CD8-positive, alpha-beta memory T cell (primary cell): Measurements from ENCODE around the gene MSTO1. TPM values are rescaled to one million over a fixed set of nuclear protein-coding genes. Genes with fewer than 3 reads are reported as not detected.
"Not testable (repeated sequence)": the region's sequence is repeated elsewhere in the genome, so short reads cannot be mapped to it uniquely, and the experiment has no call there.

Experiments used
- CTCF ChIA-PET: fragments of 350-600 bp; sonication (Branson Sonifier 250); formaldehyde crosslinking; loops from one replicate; lab custom pipeline; 2021; ENCODE audit warnings: antibody characterized with exemption; lab: Charles Lee
- POLR2A ChIA-PET: fragments of 350-600 bp; sonication (Branson Sonifier 250); formaldehyde crosslinking; loops from one replicate; lab custom pipeline; 2021; ENCODE audit warnings: antibody characterized with exemption; lab: Charles Lee
- DNase-seq, 5 donors: peaks; one replicate each; pipeline versions ENCODE4 v3.0.0 to v3.0.0-alpha.2; 2020 to 2022; ENCODE audit warnings: mixed read lengths in 1 of 5
- H3K27ac ChIP-seq: one replicate; pipeline ENCODE4 v1.7.0; 2013; ENCODE audit warnings: low read depth, mild to moderate bottlenecking, low read length, moderate library complexity
- H3K27me3 ChIP-seq: 2 replicates; pipeline ENCODE4 v1.7.0; 2013; ENCODE audit warnings: low read length, mild to moderate bottlenecking; ENCODE audit not compliant: insufficient read depth, poor library complexity, severe bottlenecking
- H3K36me3 ChIP-seq: 2 replicates; pipeline ENCODE4 v1.7.0; 2013; ENCODE audit warnings: mild to moderate bottlenecking, low read length, moderate library complexity; ENCODE audit not compliant: insufficient read depth
- H3K4me1 ChIP-seq: 2 replicates; pipeline ENCODE4 v1.7.0; 2013; ENCODE audit warnings: mild to moderate bottlenecking, low read length, moderate library complexity; ENCODE audit not compliant: insufficient read depth
- H3K4me3 ChIP-seq: 2 replicates; pipeline ENCODE4 v1.7.0; 2013; ENCODE audit warnings: mild to moderate bottlenecking, low read length
- H3K9me3 ChIP-seq: 2 replicates; pipeline ENCODE4 v1.7.0; 2013; ENCODE audit warnings: mild to moderate bottlenecking, low read length
- H3K27ac Mint-ChIP-seq, 8 donors: one replicate each; pipeline ENCODE4 v1.8.0; 2020 to 2021; ENCODE audit warnings: mixed read lengths in 8 of 8, mild to moderate bottlenecking in 6 of 8, inconsistent platforms in 3 of 8, moderate library complexity in 3 of 8
- H3K27me3 Mint-ChIP-seq, 2 donors: one replicate each; pipeline ENCODE4 v1.8.0; 2020 to 2021; ENCODE audit warnings: mixed read lengths in 2 of 2, mild to moderate bottlenecking in 1 of 2, moderate library complexity in 1 of 2
- H3K36me3 Mint-ChIP-seq, 3 donors: one replicate each; pipeline ENCODE4 v1.8.0; 2020 to 2021; ENCODE audit warnings: mixed read lengths in 3 of 3, inconsistent platforms in 1 of 3, mild to moderate bottlenecking in 1 of 3
- H3K4me1 Mint-ChIP-seq, 3 donors: one replicate each; pipeline ENCODE4 v1.8.0; 2020 to 2021; ENCODE audit warnings: mixed read lengths in 3 of 3, inconsistent platforms in 1 of 3, mild to moderate bottlenecking in 1 of 3
- H3K4me3 Mint-ChIP-seq, 7 donors: one replicate each; pipeline ENCODE4 v1.8.0; 2020 to 2021; ENCODE audit warnings: mixed read lengths in 7 of 7, mild to moderate bottlenecking in 6 of 7, moderate library complexity in 4 of 7, inconsistent platforms in 2 of 7
- H3K9me3 Mint-ChIP-seq, 5 donors: one replicate each; pipeline ENCODE4 v1.8.0; 2020 to 2022; ENCODE audit warnings: mixed read lengths in 5 of 5, mild to moderate bottlenecking in 3 of 5, moderate library complexity in 2 of 5, inconsistent platforms in 1 of 5
- polyA plus RNA-seq: library from polyadenylated mRNA; unstranded; fragments of 300-500 nt; fragmentation: Illumina TruSeq; gene quantifications from one replicate; pipeline ENCODE4 v1.2.3, GENCODE V29; 2021
- total RNA-seq, 2 experiments: library from RNA; stranded (reverse); gene quantifications; one replicate each; pipeline ENCODE4 v1.2.3, GENCODE V29; 2021

MSTO1 gene
- total and polyA plus RNA-seq, 3 experiments from 2014 or later: 19.6 to 92.0 (median 82.0) TPM

DNA sequence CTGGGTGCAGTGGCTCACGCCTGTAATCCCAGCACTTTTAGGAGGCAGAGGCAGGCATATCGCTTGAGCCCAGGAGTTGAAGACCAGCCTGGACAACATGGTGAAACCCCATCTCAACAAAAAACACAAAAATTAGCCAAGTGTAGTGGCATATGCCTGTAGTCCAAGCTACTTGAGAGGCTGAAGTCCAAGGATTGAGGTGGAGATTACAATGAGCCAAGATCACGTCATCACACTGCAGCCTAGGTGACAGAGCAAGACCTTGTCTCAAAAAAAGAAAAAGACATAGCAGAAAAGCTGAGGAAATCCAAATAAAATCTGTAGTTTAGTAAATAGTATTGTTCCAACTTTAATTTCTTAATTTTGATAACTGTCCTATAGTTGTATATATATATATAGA, 35.9 kb upstream of the MSTO1 start:
- no peaks in the 10 kb centered on the region for H3K36me3 ChIP-seq
- CTCF ChIA-PET: interaction anchor here (1.0 to 1.5 kb wide), 2 partner anchors 11 to 323 kb away, joined by 4 to 5 read pairs; no protein-coding TSS in a partner anchor
- Mint-ChIP-seq H3K4me3 (no peak overlapping the region), H3K36me3 (peaks cover 0 to 28% (median 2%) of the 10 kb centered on the region in 3 donors), H3K27ac (no peak overlapping the region), H3K27me3 (peaks cover 0 to under 1% of the 10 kb centered on the region in 2 donors), H3K9me3 (no peaks in the 10 kb centered on the region), H3K4me1 (peaks cover 10 to 18% (median 16%) of the 10 kb centered on the region in 3 donors)
- no peak for DNase-seq
- H3K4me1 ChIP-seq: no peaks in the 10 kb centered on the region
- no peaks in the 10 kb centered on the region for H3K9me3 ChIP-seq
- no peaks in the 10 kb centered on the region for H3K27me3 ChIP-seq
- POLR2A ChIA-PET: no interaction called here
- no peak overlapping the region for H3K27ac ChIP-seq
- H3K4me3 ChIP-seq: no peak overlapping the region

DNA sequence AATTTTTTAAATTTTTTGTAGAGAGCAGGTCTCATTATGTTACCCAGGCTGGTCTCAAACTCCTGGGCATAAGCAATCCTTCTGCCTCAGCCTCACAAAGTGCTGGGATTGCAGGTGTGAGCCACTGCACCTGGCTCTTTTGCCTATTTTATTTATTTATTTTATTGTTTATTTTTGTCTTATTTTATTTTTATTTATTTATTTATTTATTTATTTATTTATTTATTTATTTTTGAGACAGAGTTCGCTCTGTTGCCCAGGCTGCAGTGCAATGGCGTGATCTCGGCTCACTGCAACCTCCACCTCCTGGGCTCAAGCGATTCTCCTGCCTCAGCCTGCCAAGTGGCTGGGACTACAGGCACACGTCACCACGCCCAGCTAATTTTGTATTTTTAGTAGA, 34.4 kb upstream of the MSTO1 start:
- H3K9me3 Mint-ChIP-seq, H3K4me1 ChIP-seq, H3K27ac ChIP-seq, H3K4me3 Mint-ChIP-seq, H3K4me3 ChIP-seq, H3K9me3 ChIP-seq, H3K27me3 Mint-ChIP-seq, H3K4me1 Mint-ChIP-seq, H3K36me3 ChIP-seq, DNase-seq, H3K27me3 ChIP-seq, POLR2A ChIA-PET: not testable (repeated sequence)
- Mint-ChIP-seq H3K27ac (peak overlapping the region in 1 of 8 donors; percentile 42), H3K36me3 (peaks cover 0 to 16% (median 0%) of the 10 kb centered on the region in 3 donors)
- CTCF ChIA-PET: interaction anchor here (1.5 kb wide), 1 partner anchor 325 kb away, joined by 5 read pairs; no protein-coding TSS in a partner anchor

- CTCF ChIA-PET, H3K4me3 Mint-ChIP-seq, H3K4me3 ChIP-seq, H3K9me3 ChIP-seq, H3K4me1 ChIP-seq, H3K27me3 Mint-ChIP-seq, DNase-seq, H3K9me3 Mint-ChIP-seq, H3K4me1 Mint-ChIP-seq, H3K36me3 ChIP-seq, H3K27me3 ChIP-seq, H3K27ac ChIP-seq, H3K27ac Mint-ChIP-seq, H3K36me3 Mint-ChIP-seq: not testable (repeated sequence)
- POLR2A ChIA-PET: interaction anchor here (0.6 kb wide), 1 partner anchor 1934 kb away, joined by 4 read pairs; no protein-coding TSS in a partner anchor
Measured at GRCh38 chr1:155583846-155584245, 26.2 kb upstream of the MSTO1 start.

DNA sequence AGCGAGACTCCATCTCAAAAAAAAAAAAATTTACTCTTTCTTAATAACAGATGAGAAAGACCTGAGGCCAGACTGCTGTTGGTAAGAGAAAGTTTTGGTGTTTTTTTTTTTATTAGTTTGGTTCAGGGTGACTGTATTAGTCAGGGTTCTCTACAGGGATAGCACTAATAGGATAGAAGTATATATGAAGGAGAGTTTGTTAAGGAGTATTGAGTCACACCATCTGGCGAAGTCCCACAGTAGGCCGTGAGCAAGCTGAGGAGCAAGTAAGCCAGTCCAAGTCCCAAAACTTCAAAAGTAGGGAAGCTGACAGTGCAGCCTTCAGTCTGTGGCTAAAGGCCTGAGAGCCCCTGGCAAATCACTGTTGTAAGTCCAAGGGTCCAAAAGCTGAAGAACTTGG, 20.7 kb upstream of the MSTO1 start:
- H3K4me3 Mint-ChIP-seq, H3K4me3 ChIP-seq, DNase-seq, H3K4me1 ChIP-seq, POLR2A ChIA-PET, H3K4me1 Mint-ChIP-seq, H3K36me3 Mint-ChIP-seq, H3K27me3 Mint-ChIP-seq, H3K9me3 ChIP-seq, H3K27ac ChIP-seq, H3K9me3 Mint-ChIP-seq, H3K27ac Mint-ChIP-seq, H3K36me3 ChIP-seq, H3K27me3 ChIP-seq: not testable (repeated sequence)
- CTCF ChIA-PET: interaction anchor here (1.1 kb wide), 1 partner anchor 340 kb away, joined by 3 read pairs; no protein-coding TSS in a partner anchor

- H3K36me3 ChIP-seq, H3K4me3 Mint-ChIP-seq, H3K27ac ChIP-seq, H3K4me3 ChIP-seq, H3K9me3 ChIP-seq, POLR2A ChIA-PET, H3K4me1 Mint-ChIP-seq, H3K4me1 ChIP-seq, H3K9me3 Mint-ChIP-seq, H3K27me3 Mint-ChIP-seq, DNase-seq, H3K27me3 ChIP-seq, H3K36me3 Mint-ChIP-seq: not testable (repeated sequence)
- CTCF ChIA-PET: interaction anchor here (1.1 to 1.4 kb wide), 2 partner anchors 340 to 341 kb away, joined by 3 to 6 read pairs; no protein-coding TSS in a partner anchor
- H3K27ac Mint-ChIP-seq: peak overlapping the region in 1 of 8 donors; percentile 24
Measured at GRCh38 chr1:155590516-155591247, 19.3 kb upstream of the MSTO1 start.

GRCh38 chr1:155591770-155592169, 18.2 kb upstream of the MSTO1 start:
- H3K27me3 Mint-ChIP-seq: peaks cover 0 to 1% of the 10 kb centered on the region in 2 donors

DNA sequence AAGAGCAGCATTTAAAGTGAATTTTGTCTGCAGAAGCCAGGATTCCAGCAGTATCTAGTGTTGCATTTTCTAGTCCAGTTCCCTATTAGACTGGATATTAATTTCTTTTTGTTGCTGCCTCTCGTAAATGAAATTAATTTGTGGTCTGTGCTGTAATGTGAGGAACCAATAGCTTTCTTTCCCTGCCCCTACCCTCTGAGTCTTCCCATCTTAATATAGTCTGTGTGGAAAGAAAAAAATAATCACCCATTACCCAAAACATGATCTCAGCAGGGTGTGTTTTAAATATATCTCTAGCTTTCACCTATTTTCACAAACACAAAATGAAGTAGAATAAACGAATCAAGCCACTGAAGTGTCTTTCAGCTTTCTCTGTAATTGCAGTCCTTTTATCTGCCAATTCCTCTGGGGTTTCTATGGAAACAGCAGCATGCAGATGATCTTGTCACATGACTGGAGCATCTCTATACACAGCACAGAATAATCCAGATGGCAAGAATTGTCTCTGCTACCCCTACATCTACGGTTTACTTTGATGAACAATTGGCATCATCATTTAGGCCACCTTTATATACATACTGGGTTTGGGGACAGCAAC, 14.0 kb upstream of the MSTO1 start:
- H3K27ac Mint-ChIP-seq, DNase-seq, H3K4me3 ChIP-seq, H3K27me3 ChIP-seq, H3K4me1 ChIP-seq, H3K27ac ChIP-seq, H3K9me3 ChIP-seq, H3K9me3 Mint-ChIP-seq, H3K4me3 Mint-ChIP-seq, H3K27me3 Mint-ChIP-seq, H3K36me3 ChIP-seq, H3K36me3 Mint-ChIP-seq, POLR2A ChIA-PET: not testable (repeated sequence)
- CTCF ChIA-PET: interaction anchor here (3.5 kb wide), 1 partner anchor 345 kb away, joined by 19 read pairs; no protein-coding TSS in a partner anchor
- H3K4me1 Mint-ChIP-seq: peaks cover 2 to 11% (median 9%) of the 10 kb centered on the region in 3 donors

More at GRCh38 chr1:155591770-155592169, 18.2 kb upstream of the MSTO1 start:
- Histone ChIP-seq H3K9me3 (no peaks in the 10 kb centered on the region), H3K27ac (no peak overlapping the region), H3K4me3 (no peak overlapping the region), H3K4me1 (no peaks in the 10 kb centered on the region), H3K36me3 (no peaks in the 10 kb centered on the region), H3K27me3 (no peaks in the 10 kb centered on the region)
- ChIA-PET POLR2A (no interaction called here), CTCF (interaction anchor here (1.4 to 2.4 kb wide), 3 partner anchors 16 to 384 kb away, joined by 3 to 29 read pairs (median 7); partner anchors contain the start of gene THBS3)
- no peaks in the 10 kb centered on the region for H3K9me3 Mint-ChIP-seq
- peaks cover 0 to 3% (median 2%) of the 10 kb centered on the region in 3 donors for H3K4me1 Mint-ChIP-seq
- no peak overlapping the region for H3K4me3 Mint-ChIP-seq
- peak in 3 of 5 donors; percentile 3 to 59 (median 54) for DNase-seq
- H3K27ac Mint-ChIP-seq: peak overlapping the region in 1 of 8 donors; percentile 29
- H3K36me3 Mint-ChIP-seq: no peaks in the 10 kb centered on the region

GRCh38 chr1:155596864-155597263, 13.2 kb upstream of the MSTO1 start:
- ChIA-PET POLR2A (no interaction called here), CTCF (interaction anchor here (3.5 kb wide), 1 partner anchor 346 kb away, joined by 19 read pairs; no protein-coding TSS in a partner anchor)
- no peaks in the 10 kb centered on the region for H3K27me3 ChIP-seq
- H3K4me1 Mint-ChIP-seq: peaks cover 1 to 10% (median 9%) of the 10 kb centered on the region in 3 donors
- no peak overlapping the region for H3K4me3 ChIP-seq
- no peaks in the 10 kb centered on the region for H3K36me3 Mint-ChIP-seq
- H3K9me3 ChIP-seq: no peaks in the 10 kb centered on the region
- H3K27ac ChIP-seq: no peak overlapping the region
- DNase-seq: no peak
- H3K27me3 Mint-ChIP-seq: peaks cover 0 to 1% of the 10 kb centered on the region in 2 donors
- no peaks in the 10 kb centered on the region for H3K4me1 ChIP-seq
- H3K9me3 Mint-ChIP-seq: no peaks in the 10 kb centered on the region
- no peak overlapping the region for H3K4me3 Mint-ChIP-seq
- no peak overlapping the region for H3K27ac Mint-ChIP-seq
- H3K36me3 ChIP-seq: no peaks in the 10 kb centered on the region
